Measurements from ENCODE around the gene CAMTA1. TPM values are rescaled to one million over a fixed set of nuclear protein-coding genes. Genes with fewer than 3 reads are reported as not detected.

Gene CAMTA1
- polyA plus RNA-seq, 1 donor (not counting 4 experiments of a cell fraction or from before 2014, with no cell fraction given) = 51.4 TPM

DNA sequence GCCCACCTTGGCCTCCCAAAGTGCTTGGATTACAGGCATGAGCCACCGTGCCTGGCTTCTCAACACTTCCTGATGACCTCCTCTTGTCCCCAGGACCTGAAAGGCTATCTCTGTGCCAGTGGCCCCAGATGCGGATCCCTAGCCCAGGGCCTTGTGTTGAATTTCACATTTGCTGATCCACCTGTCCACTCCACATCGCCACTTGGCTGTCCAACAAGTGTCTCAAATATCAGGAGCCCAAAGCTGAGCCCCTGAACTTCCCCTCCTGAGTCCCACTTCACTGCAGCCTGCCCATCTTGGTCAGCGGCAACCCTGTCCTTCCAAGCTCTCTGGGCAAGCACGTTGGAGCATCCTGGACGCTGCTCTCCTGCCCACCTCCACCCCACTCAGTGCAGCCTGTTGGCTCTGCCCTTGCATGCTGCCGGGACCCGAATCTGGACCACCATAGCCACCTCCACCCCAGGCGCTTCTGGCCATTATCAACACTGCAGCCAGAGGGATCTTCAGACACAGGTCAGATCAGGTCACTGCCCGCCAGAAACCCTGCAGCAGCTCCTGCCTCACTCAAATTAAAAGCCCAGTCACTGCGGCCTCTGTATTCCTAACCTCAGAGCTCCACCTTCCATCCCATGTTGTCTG lies 633.3 kb downstream of the CAMTA1 start:
- Histone ChIP-seq H3K4me2 (ENCODE audit: control insufficient read depth, extremely low read depth, insufficient read depth, low read depth, low read length) (no peak overlapping the region), H3K4me1 (ENCODE audit: control insufficient read depth, extremely low read depth, insufficient read depth, low read length) (no peaks in the 10 kb centered on the region), H3K36me3 (ENCODE audit: control insufficient read depth in 2 of 2, extremely low read depth in 1 of 2, insufficient read depth in 2 of 2, low read length in 2 of 2) (no peaks in the 10 kb centered on the region), H3K27me3 (ENCODE audit: control insufficient read depth, extremely low read depth, insufficient read depth, low read length) (peaks cover 3% of the 10 kb centered on the region), H3K9me3 (ENCODE audit: control insufficient read depth, low read depth, low read length) (no peaks in the 10 kb centered on the region), H3K79me2 (ENCODE audit: control insufficient read depth, insufficient read depth, low read length) (no peaks in the 10 kb centered on the region), H3K9me1 (ENCODE audit: control insufficient read depth, extremely low read depth, insufficient read depth, low read length) (no peaks in the 10 kb centered on the region), H4K20me1 (ENCODE audit: control insufficient read depth, extremely low read depth, insufficient read depth, low read length) (no peaks in the 10 kb centered on the region), H3K27ac (ENCODE audit: control insufficient read depth, insufficient read depth, low read length) (no peak overlapping the region), H3K9ac (ENCODE audit: control insufficient read depth, extremely low read depth, insufficient read depth, low read length) (no peak overlapping the region), H3K4me3 (ENCODE audit: control insufficient read depth in 2 of 3, extremely low read depth in 1 of 3, insufficient read depth in 2 of 3, low read depth in 1 of 3, low read length in 3 of 3) (no peak overlapping the region), H2AFZ (ENCODE audit: control insufficient read depth, low read length) (no peak overlapping the region)
- TF ChIP-seq EZH2 (IDR thresholded peaks at IDR 0.05; ENCODE audit: low read length) = no peak
- TF ChIP-seq, protein P1, sequence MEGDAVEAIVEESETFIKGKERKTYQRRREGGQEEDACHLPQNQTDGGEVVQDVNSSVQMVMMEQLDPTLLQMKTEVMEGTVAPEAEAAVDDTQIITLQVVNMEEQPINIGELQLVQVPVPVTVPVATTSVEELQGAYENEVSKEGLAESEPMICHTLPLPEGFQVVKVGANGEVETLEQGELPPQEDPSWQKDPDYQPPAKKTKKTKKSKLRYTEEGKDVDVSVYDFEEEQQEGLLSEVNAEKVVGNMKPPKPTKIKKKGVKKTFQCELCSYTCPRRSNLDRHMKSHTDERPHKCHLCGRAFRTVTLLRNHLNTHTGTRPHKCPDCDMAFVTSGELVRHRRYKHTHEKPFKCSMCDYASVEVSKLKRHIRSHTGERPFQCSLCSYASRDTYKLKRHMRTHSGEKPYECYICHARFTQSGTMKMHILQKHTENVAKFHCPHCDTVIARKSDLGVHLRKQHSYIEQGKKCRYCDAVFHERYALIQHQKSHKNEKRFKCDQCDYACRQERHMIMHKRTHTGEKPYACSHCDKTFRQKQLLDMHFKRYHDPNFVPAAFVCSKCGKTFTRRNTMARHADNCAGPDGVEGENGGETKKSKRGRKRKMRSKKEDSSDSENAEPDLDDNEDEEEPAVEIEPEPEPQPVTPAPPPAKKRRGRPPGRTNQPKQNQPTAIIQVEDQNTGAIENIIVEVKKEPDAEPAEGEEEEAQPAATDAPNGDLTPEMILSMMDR (optimal IDR thresholded peaks at IDR 0.05 in 1 of 3, IDR thresholded peaks at IDR 0.05 in 1 of 3, conservative IDR thresholded peaks at IDR 0.05 in 1 of 3; ENCODE audit: extremely low read depth in 1 of 3, insufficient read depth in 2 of 3, low read length in 3 of 3) = no peak
- DNase-seq (ENCODE audit: low read depth, low spot score) (no peak), FAIRE-seq (no peak)
- dilution Hi-C loops (cut with MboI; ENCODE audit: extremely low pct_ligation_motif_present, low sequenced_read_pairs) = no loop called here

DNA sequence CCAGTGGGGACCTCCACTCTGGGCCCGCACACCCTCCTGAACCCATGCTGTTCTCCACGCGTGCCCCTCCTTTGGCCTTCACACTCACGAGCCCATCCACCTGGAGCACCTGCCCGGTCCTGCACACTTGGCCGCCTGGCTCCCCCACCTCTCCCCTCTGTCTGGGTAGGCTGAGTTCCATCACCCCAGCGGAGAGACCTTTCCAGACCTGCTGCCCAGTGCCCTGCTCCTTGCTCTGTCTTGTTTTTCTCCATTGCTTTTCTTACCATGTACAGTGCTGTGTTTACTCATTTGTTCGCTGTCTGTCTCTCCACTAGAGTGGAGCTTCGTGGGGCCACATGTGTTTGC lies 634.8 kb downstream of the CAMTA1 start:
- Histone ChIP-seq H3K4me3 (ENCODE audit: control insufficient read depth in 2 of 3, extremely low read depth in 1 of 3, insufficient read depth in 2 of 3, low read depth in 1 of 3, low read length in 3 of 3) (no peak overlapping the region), H3K4me1 (ENCODE audit: control insufficient read depth, extremely low read depth, insufficient read depth, low read length) (no peaks in the 10 kb centered on the region), H3K9me3 (ENCODE audit: control insufficient read depth, low read depth, low read length) (no peaks in the 10 kb centered on the region), H3K27ac (ENCODE audit: control insufficient read depth, insufficient read depth, low read length) (no peak overlapping the region), H3K4me2 (ENCODE audit: control insufficient read depth, extremely low read depth, insufficient read depth, low read depth, low read length) (no peak overlapping the region), H3K9ac (ENCODE audit: control insufficient read depth, extremely low read depth, insufficient read depth, low read length) (no peak overlapping the region), H4K20me1 (ENCODE audit: control insufficient read depth, extremely low read depth, insufficient read depth, low read length) (no peaks in the 10 kb centered on the region), H3K9me1 (ENCODE audit: control insufficient read depth, extremely low read depth, insufficient read depth, low read length) (no peaks in the 10 kb centered on the region), H2AFZ (ENCODE audit: control insufficient read depth, low read length) (no peak overlapping the region), H3K27me3 (ENCODE audit: control insufficient read depth, extremely low read depth, insufficient read depth, low read length) (peaks cover 4% of the 10 kb centered on the region), H3K36me3 (ENCODE audit: control insufficient read depth in 2 of 2, extremely low read depth in 1 of 2, insufficient read depth in 2 of 2, low read length in 2 of 2) (no peaks in the 10 kb centered on the region), H3K79me2 (ENCODE audit: control insufficient read depth, insufficient read depth, low read length) (no peaks in the 10 kb centered on the region)
- no peak for TF ChIP-seq EZH2 (IDR thresholded peaks at IDR 0.05; ENCODE audit: low read length)
- TF ChIP-seq, protein P1 (optimal IDR thresholded peaks at IDR 0.05 in 1 of 3, IDR thresholded peaks at IDR 0.05 in 1 of 3, conservative IDR thresholded peaks at IDR 0.05 in 1 of 3; ENCODE audit: extremely low read depth in 1 of 3, insufficient read depth in 2 of 3, low read length in 3 of 3) = no peak
- dilution Hi-C loops (cut with MboI; ENCODE audit: extremely low pct_ligation_motif_present, low sequenced_read_pairs) = no loop called here
- DNase-seq (ENCODE audit: low read depth, low spot score) (no peak), FAIRE-seq (no peak)

All from keratinocyte (primary cell).